GM21423 (cell line): ENCODE results near the gene FAM114A2.

Source experiments
- ATAC-seq: cut with Tn5 transposase; IDR thresholded peaks from one replicate; pipeline ENCODE4 v1.9.1; 2021; ENCODE audit warnings: mild to moderate bottlenecking, moderate library complexity; ENCODE audit not compliant: unreplicated experiment

The FAM114A2 gene

DNA sequence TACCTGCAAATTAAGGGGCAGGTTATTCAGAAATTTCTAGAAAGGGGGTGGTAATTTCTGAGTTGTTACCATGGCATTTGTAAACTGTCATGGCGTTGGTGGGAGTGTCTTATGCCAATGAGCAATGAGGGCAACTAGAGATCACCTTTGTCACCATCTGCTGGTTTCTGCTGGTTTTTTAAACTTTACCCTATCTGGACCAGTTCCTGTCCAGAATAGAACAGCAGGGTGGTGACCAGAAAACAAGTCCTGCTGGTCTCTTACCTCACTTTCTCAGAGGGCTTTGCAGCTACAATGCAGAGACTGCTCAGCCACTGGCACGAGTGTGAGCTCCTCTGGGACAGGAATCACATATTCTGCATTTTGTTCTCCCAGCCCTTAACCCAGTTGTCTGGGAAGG, 51.4 kb downstream of the FAM114A2 start:
- no peak for ATAC-seq

- no peak for ATAC-seq
Measured at GRCh38 chr5:153985498-153985897, 53.2 kb downstream of the FAM114A2 start.

- ATAC-seq: no peak
Measured at GRCh38 chr5:153983885-153984284, 54.8 kb downstream of the FAM114A2 start.

GRCh38 chr5:153981905-153982605, 56.7 kb downstream of the FAM114A2 start:
- ATAC-seq: no peak

DNA sequence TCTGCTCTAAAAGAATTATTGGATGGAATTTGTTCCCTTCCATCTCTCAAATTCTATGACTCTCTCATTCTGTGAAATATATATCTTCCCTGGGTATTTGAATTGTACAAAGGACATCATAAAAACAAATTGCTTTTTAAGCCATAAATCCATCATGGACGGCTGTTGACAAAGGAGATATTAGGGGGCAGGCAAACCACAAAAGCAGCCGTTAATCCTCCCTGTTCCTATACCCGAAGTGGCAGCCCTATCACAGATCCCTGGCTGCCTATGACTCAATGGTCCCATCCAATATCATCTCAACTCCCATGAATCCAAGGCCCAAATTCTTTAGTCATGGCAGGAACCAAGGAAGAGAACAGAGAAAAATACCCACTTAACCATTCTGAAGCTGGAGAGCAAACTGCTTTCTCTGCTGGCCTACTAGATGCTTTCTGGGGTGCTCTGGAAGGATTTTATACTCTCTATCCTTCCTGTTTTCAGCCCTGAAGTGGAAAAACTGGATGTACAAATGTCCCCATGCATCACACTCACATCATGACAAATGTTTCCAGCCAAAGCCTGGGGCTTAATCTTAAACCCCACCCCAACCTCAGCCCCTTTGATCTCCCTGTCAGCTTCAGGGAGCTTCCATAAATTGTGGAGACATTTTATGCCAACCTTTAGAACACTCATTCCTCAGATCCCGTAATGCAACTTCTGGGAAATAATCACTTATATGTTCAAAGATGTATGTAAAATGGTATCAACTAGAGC, 59.5 kb downstream of the FAM114A2 start:
- ATAC-seq: no peak

GRCh38 chr5:153974813-153975163, 63.9 kb downstream of the FAM114A2 start:
- ATAC-seq: no peak

DNA sequence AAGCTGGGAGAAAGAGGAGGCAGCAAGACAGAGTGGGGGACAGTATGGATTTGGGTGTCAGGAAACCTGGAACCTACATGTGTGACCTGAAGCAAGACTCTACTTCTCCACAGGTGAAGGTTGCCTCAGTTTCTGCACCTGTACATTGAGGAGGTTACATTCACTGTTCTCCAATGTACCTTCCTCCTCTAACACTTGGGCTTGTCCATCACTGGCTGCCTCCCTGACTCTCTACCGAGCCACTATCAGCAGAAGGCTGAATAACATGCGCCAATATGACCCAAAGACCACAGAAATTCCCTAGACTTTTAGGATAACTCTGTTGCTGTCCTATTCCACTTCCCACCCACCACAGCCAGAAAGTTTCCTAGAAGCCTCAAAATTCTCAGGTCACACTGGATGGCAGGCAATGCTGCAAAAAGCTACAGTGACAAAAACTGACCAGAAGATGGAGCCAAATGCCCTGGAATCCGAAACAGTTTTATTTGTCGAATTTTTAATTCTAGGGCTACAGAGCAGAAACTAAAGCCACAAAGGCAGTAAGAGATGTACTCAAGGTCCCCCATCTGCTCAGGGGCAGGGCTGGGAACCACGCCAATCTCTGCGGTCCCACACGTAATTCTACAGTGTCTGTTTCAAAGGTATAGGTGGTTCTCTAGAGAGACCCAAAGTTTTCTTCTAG, 64.4 kb downstream of the FAM114A2 start:
- peak; percentile 62 for ATAC-seq

DNA sequence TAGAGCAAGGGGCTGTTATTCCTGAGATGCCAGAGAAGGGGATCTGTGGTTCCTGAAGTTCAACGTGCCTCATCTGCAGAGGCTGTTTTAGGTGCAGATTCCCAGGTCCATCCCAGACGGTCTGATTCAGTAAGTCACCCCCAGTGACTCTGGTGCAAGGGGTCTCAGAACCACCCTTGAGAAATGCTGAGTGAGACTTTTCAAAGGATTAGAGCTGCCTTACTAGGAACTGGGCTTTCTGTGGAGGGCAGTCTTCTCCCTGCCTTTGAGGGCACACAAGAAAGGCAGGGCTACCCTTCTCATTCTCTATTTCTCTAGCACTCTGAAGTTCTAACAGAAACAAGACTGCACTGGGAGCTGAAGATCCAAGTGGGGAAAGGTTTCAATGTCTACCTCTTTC, 66.5 kb downstream of the FAM114A2 start:
- no peak for ATAC-seq

- ATAC-seq: no peak
Measured at GRCh38 chr5:153970496-153970895, 68.2 kb downstream of the FAM114A2 start.

- no peak for ATAC-seq
Measured at GRCh38 chr5:153969563-153969895, 69.2 kb downstream of the FAM114A2 start.

- ATAC-seq: no peak
Measured at GRCh38 chr5:153968761-153969562, 69.7 kb downstream of the FAM114A2 start.

DNA sequence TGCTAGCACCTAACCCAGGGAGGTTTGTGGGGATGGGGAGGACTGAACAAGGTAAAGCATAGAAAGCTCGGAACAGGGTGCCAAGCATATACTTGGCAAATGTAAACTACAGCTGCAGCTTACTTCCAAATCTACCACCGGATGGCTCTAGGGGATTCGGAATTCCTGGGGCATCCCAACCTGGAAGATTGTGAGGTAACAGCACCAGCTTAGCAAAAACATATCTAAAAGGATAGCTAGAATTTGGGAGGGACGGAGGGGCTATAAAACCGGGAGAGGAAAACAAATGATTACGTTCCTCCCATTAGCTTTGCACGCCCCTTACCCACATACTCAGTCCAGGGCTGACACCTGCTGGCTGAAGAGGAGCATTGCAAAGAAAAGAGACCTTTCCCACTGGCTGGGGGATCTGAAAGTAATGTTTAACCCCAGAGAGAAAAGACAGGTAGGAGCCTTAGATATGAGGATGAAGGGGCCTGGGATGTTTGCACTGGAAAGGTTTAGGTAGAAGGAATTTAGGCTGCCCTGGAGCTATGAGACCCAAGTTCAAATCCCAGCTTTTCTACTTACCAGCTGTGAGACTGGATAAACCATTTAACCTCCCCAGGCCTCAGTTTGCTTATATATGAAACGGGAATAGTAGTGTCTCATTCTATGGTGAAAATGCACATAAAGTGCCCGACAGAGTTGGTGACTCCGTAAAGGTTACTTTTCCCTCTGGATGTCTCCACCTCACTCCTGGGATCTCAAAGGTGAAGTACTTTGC, 73.6 kb downstream of the FAM114A2 start:
- peak; percentile 65 for ATAC-seq

- no peak for ATAC-seq
Measured at GRCh38 chr5:153964191-153964879, 74.4 kb downstream of the FAM114A2 start.

DNA sequence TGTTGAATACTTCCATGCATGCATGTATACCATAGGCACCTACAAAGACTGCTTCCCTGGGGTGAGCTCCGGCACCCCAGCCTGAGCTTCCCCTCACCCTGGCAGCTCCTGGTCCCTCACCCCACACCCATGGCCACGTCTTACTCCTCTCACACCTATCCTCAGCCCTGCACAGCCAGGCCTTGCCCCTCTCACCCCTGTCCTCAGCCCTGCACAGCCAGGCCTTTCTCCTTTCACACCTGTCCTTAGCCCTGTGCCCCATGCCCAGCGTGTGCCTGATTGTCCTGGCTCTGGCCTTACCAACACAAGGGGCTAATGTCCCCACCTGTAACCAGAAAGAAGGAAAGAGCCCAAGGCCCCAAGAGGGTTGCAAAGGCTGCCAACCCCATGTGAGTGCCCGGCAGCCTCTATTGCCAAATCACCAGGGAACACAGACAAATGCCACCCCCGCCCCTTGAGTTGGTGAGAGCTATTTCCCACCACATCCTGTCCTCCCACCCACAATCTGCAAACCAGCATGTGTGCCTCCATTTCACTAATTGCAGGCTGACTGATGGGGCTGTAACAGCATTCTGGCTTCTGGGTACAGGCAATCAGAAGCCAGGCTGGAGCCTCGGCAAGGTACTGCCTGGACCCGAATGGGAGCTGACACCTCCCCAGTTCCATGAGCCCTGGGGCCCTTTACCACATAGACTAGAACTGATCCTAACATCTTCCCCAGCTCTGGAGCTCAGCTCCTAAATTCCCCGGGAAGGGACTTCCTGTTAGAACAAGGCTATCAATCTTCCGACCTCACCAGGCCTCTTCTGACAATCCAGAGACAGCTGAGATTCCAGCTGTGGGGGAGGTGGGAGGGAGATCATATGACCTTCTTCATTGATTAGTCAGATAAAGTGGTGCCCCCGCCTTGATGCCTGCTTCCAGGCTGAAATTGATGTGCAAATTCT, 78.2 kb downstream of the FAM114A2 start:
- no peak for ATAC-seq

DNA sequence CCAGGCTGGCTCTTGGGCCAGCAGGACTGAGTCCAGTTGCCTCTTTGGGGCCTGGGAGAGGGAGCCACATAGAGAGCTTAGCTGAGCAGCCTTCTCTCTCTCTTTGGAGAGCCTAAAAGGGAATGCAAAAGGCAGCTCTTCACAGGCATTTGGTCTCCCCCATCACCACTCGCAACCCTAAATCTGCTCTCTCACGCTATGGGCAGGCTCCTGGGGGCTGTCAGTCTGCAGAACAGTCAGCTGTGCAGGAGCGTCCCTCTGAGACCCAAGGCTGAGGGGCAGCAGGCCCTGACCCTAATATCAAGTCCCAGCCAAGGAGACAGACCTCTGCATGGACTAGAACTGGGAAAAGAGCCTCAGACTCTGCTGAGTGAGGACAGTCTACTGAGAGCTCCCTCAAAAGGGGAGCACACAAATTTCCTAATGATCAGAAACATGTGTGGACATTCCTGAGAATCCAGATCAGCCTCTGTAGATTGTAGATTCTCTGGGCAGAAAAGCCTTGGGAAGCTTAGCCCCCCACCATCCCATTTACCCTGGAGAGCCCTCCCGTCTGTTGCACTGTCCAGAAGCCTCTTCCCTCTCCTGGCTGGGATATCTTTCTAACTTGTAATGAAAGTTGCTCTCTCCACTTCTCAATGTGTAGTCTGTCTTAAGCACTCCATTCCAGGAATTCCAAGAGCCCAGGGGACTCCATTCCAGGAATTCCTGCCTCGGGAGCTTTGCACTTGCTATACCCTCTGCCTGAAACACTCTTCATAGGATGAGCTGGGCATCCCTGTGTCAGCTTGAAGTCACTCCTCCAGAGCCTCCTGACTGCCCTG, 79.4 kb downstream of the FAM114A2 start:
- ATAC-seq: no peak

GRCh38 chr5:153957205-153957604, 81.5 kb downstream of the FAM114A2 start:
- no peak for ATAC-seq

DNA sequence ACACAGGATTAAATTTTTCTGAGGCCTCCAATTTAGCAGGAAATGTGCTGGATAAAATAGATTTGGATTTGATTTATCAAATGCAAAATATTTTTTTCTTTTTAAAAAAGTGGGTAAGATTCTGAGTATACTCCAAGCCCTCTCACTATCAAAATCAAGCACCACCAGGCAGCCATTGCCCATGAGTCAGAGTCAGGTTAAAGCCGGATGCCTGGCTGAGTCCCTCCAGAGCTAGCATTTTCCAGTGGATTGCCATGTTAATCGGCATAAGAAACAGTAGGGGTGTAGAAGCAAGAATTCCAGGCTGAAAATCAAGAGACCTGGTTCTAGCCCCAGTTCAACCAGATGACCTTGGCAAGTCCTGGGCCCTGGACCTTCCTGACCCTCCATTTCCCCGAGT, 85.3 kb downstream of the FAM114A2 start:
- ATAC-seq: no peak

DNA sequence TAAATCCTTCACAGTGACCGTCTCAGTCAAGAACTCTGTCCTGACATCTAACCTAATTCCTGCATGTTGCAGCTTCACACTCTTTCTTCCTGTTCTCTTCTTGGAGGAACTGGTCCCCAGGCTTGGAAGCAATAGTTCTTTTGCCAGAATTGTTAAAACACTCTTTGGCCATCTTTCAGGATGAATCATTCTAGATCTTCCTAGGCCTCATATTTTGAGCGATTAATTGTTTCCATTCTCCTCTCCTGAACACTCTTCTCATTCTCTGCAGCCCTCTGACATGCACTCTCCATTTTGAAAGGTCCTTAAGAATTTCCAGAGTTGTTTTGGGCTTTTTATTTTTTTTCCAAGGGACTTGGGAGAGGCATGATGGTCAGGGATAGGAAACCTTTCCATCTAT, 85.8 kb downstream of the FAM114A2 start:
- ATAC-seq: no peak
